C4-2B (cell line): ENCODE measurements around the gene LMO4.

Experiments
- ZFX ChIP-seq: fragments of 450-650 bp; IDR thresholded peaks from 2 replicates; pipeline ENCODE4 v1.6.1; 2017
- TF ChIP-seq, protein P1 (sequence below): fragments of 450-650 bp; conservative IDR thresholded peaks from 2 replicates; pipeline ENCODE4 v1.5.1; 2017; ENCODE audit warnings: mild to moderate bottlenecking

DNA sequence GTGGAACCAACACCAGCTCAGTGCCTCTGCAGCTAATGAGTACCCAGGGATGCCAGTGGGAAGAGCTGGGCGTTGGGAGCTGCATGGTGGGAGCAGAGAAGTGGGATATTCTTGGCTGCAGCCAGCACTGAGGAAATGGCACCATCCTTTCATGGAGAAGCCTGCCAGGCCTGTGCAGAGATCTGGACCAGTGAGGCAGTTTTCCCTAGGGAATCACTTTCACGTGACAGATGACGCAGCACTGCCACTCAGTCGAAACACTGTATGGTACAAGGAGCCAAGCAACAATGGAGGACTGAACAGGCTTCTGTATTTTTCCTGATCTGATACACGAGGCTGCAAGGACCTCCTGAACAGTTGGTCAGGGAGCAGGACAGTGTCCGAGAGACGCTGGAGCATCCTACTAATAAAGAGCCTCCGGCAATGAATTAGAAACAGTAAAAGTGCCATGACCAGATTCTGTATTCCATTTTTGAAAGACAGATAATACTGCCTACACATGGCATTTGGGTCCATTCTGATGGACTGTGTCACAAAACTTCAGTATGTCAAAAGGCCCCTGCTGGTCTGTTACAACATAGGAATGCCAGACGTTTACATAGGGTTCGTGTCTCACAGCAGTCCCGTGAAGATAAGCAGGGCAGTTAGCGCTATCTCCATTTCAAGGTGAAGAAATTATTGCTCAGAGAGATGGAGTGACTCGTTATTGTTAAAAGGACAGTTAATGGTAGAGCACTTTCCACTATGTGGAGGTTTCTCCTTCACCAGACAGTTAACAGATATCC is 44.0 kb upstream of the LMO4 start:
- TF ChIP-seq, protein P1, sequence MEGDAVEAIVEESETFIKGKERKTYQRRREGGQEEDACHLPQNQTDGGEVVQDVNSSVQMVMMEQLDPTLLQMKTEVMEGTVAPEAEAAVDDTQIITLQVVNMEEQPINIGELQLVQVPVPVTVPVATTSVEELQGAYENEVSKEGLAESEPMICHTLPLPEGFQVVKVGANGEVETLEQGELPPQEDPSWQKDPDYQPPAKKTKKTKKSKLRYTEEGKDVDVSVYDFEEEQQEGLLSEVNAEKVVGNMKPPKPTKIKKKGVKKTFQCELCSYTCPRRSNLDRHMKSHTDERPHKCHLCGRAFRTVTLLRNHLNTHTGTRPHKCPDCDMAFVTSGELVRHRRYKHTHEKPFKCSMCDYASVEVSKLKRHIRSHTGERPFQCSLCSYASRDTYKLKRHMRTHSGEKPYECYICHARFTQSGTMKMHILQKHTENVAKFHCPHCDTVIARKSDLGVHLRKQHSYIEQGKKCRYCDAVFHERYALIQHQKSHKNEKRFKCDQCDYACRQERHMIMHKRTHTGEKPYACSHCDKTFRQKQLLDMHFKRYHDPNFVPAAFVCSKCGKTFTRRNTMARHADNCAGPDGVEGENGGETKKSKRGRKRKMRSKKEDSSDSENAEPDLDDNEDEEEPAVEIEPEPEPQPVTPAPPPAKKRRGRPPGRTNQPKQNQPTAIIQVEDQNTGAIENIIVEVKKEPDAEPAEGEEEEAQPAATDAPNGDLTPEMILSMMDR: no peak
- TF ChIP-seq ZFX: no peak
